Articular chondrocyte of knee joint (primary cell): Measurements from ENCODE around the gene HTRA3. TPM values are rescaled to one million over a fixed set of nuclear protein-coding genes. Genes with fewer than 3 reads are reported as not detected.

ENCODE experiments used
- total RNA-seq: library from RNA; depleted of rRNA; stranded (reverse); fragments of >200 nt; gene quantifications from 2 replicates; pipeline ENCODE4 v1.2.3, GENCODE V29; 2012

The HTRA3 gene
- 13.0 and 20.8 TPM in 2 replicates for total RNA-seq

GRCh38 chr4:8269535-8270417, at the start of gene HTRA3:
TSS of gene HTRA3 (plus strand) at chr4:8269754. CDS start at chr4:8269969, 215 bp downstream.

Other genes starting within 250 kb of the HTRA3 start
- 0.43 and 0.52 TPM in 2 replicates for gene ABLIM2, start 110.9 kb upstream of the HTRA3 start, total RNA-seq
- 33.8 and 39.5 TPM in 2 replicates for gene SH3TC1, start 70.5 kb upstream of the HTRA3 start, total RNA-seq
- gene ACOX3, start 171.0 kb downstream of the HTRA3 start, total RNA-seq = 26.2 and 31.5 TPM in 2 replicates
- 14.0 and 17.0 TPM in 2 replicates for gene TRMT44, start 171.0 kb downstream of the HTRA3 start, total RNA-seq